Kidney (tissue), 14 donors: ENCODE measurements around the gene MAGOH. TPM values are rescaled to one million over a fixed set of nuclear protein-coding genes. Genes with fewer than 3 reads are reported as not detected.

Experiments used
- DNase-seq, 5 donors: peaks; one replicate each; pipeline ENCODE4 v3.0.0-alpha.2; 2013 to 2020
- FAIRE-seq: peaks from 2 replicates; lab custom pipeline; 2012; peaks lifted over from hg19 to GRCh38; lab: Jason Lieb, UNC
- H3K27ac ChIP-seq, 2 donors: one replicate each; pipeline ENCODE4 v1.7.0; 2013; ENCODE audit warnings: low read depth in 2 of 2, low read length in 2 of 2, inconsistent platforms in 1 of 2
- H3K27me3 ChIP-seq: one replicate; pipeline ENCODE4 v1.7.1; 2013; ENCODE audit warnings: low read length, inconsistent platforms; ENCODE audit not compliant: control insufficient read depth, insufficient read depth
- H3K36me3 ChIP-seq, 3 donors: one replicate each; pipeline versions ENCODE4 v1.7.0 to v1.7.1; 2013; ENCODE audit warnings: low read length in 3 of 3, control low read depth in 1 of 3, inconsistent platforms in 1 of 3; ENCODE audit not compliant: insufficient read depth in 3 of 3, control insufficient read depth in 2 of 3
- H3K4me1 ChIP-seq, 3 donors: one replicate each; pipeline versions ENCODE4 v1.7.0 to v1.7.1; 2013; ENCODE audit warnings: low read length in 3 of 3, inconsistent platforms in 1 of 3, low read depth in 1 of 3; ENCODE audit not compliant: control insufficient read depth in 2 of 3, insufficient read depth in 2 of 3
- H3K4me3 ChIP-seq, 3 donors: one replicate each; pipeline versions ENCODE4 v1.7.0 to v1.8.1; 2013; ENCODE audit warnings: low read length in 3 of 3, control low read depth in 1 of 3, inconsistent platforms in 1 of 3
- H3K9ac ChIP-seq, 3 donors: one replicate each; pipeline versions ENCODE4 v1.7.0 to v1.7.1; 2013; ENCODE audit warnings: low read length in 3 of 3, control low read depth in 1 of 3, inconsistent platforms in 1 of 3
- H3K9me3 ChIP-seq, 3 donors: one replicate each; pipeline versions ENCODE4 v1.7.0 to v1.7.1; 2013; ENCODE audit warnings: low read length in 3 of 3, control low read depth in 1 of 3, inconsistent platforms in 1 of 3; ENCODE audit not compliant: control insufficient read depth in 2 of 3, insufficient read depth in 1 of 3
- intact Hi-C: fragments of 100-400 bp; cut with DNase I; formaldehyde crosslinking; loops from one replicate; pipeline ENCODE4 v1.11.1; 2022
- polyA plus RNA-seq: library from polyadenylated mRNA; stranded (reverse); fragments of 350-450 nt; fragmentation: Illumina TruSeq; extraction: RNeasy Lipid Tissue Mini Kit (QIAGEN cat#74804); gene quantifications from one replicate; pipeline ENCODE4 v1.2.3, GENCODE V29; 2014; ENCODE audit warnings: low read depth, low replicate concordance; ENCODE audit not compliant: insufficient read depth
- total RNA-seq: library from RNA; stranded (reverse); fragmentation: NEBNext Ultra II Directional; extraction: Animal tissue kit (Norgen Biotek cat#: 25700); gene quantifications from one replicate; pipeline ENCODE4 v1.2.1, GENCODE V29; 2021
- TF ChIP-seq, protein P1 (sequence below): IDR thresholded peaks from 3 replicates; pipeline ENCODE4 v1.5.1; 2012; ENCODE audit warnings: mild to moderate bottlenecking, moderate library complexity, borderline replicate concordance; ENCODE audit not compliant: insufficient read depth; ENCODE audit errors: extremely low read depth
- donor health status: control.
- donor health status: control.
- donor health status: control.
- donor health status: control.
- donor health status: control.
- donor health status: DM: yes; HTN: yes; CAD: no.
- donor health status: Normal renal cell carcinoma (clear cell type).

The MAGOH gene
- total and polyA plus RNA-seq, 2 donors from 2014 or later = 39.4 to 64.6 TPM

DNA sequence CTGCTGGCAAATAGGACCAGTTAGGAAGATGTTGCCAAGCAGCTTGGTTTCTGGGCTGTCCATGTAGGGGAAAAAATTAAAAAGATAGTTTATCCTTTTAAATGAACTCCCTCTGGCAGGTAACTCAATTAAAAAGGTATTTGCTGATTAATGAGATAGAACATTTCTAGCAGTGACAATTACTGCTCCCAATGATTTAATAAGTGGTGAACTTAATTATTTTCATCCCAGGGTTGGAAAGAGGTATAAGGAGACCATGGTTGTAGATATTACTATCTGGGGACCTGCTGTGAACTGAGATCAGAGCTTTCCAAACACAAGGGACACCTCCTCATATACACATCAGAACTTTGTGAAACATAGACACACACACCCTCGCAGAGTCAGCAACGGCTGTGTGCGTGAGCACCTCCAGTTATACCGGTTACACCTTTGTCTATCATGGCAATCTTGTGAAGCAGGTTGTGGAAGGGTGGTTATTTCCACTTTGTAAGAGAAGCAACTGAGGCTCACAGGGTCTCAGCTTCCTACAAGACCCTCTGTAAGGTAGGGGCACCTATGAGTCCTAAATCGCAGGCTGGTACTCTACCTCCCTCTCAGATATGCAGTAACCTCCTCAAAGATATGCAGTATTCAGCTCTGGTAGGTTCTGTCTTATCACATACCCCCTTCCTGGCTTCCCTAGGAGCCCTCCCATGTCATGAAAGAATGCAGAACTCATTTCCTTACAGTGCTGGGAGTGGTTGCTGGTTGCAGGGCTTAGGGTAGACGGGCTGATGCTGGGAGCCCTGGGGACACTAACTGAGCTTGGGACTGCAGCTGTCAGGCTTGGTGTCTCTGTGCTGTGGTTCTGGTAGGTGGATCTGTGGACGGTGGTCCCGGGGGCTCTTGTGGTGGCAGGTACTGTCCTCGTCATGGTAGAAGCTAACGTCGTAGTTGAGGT lies 18.5 kb upstream of the MAGOH start:
- Histone ChIP-seq H3K27me3 (no peaks in the 10 kb centered on the region), H3K9me3 (no peaks in the 10 kb centered on the region), H3K36me3 (no peaks in the 10 kb centered on the region), H3K4me1 (no peaks in the 10 kb centered on the region), H3K27ac (no peak overlapping the region), H3K4me3 (no peak overlapping the region), H3K9ac (no peak overlapping the region)
- FAIRE-seq (no peak), DNase-seq (peak in 1 of 5 donors; percentile 20)
- TF ChIP-seq, protein P1, sequence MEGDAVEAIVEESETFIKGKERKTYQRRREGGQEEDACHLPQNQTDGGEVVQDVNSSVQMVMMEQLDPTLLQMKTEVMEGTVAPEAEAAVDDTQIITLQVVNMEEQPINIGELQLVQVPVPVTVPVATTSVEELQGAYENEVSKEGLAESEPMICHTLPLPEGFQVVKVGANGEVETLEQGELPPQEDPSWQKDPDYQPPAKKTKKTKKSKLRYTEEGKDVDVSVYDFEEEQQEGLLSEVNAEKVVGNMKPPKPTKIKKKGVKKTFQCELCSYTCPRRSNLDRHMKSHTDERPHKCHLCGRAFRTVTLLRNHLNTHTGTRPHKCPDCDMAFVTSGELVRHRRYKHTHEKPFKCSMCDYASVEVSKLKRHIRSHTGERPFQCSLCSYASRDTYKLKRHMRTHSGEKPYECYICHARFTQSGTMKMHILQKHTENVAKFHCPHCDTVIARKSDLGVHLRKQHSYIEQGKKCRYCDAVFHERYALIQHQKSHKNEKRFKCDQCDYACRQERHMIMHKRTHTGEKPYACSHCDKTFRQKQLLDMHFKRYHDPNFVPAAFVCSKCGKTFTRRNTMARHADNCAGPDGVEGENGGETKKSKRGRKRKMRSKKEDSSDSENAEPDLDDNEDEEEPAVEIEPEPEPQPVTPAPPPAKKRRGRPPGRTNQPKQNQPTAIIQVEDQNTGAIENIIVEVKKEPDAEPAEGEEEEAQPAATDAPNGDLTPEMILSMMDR = no peak
- intact Hi-C loops = no loop called here

DNA sequence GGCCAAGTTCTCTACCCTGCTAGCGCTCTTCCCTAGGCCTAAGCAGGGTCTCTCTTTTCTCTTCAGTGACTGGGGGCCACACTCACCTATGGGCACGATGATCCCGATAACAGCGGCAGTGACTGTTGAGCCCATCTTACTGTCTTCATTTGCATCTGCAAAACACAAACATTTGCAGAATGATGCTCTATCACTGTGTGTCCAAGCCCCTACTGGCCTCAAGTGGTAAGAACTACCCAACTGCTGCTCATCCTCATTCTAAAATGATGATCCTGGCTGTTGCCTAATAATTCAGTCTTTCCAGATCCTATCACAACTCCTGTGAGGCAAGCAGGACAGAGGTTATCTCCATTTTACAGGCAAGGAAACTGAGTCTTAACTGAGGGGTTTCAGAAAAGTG lies 16.7 kb upstream of the MAGOH start:
- H3K27me3 ChIP-seq = no peaks in the 10 kb centered on the region
- intact Hi-C loops = no loop called here
- no peaks in the 10 kb centered on the region for H3K36me3 ChIP-seq
- FAIRE-seq (no peak), DNase-seq (no peak)
- no peak overlapping the region for H3K9ac ChIP-seq
- H3K27ac ChIP-seq = no peak overlapping the region
- no peaks in the 10 kb centered on the region for H3K9me3 ChIP-seq
- TF ChIP-seq, protein P1 = no peak
- no peaks in the 10 kb centered on the region for H3K4me1 ChIP-seq
- no peak overlapping the region for H3K4me3 ChIP-seq

DNA sequence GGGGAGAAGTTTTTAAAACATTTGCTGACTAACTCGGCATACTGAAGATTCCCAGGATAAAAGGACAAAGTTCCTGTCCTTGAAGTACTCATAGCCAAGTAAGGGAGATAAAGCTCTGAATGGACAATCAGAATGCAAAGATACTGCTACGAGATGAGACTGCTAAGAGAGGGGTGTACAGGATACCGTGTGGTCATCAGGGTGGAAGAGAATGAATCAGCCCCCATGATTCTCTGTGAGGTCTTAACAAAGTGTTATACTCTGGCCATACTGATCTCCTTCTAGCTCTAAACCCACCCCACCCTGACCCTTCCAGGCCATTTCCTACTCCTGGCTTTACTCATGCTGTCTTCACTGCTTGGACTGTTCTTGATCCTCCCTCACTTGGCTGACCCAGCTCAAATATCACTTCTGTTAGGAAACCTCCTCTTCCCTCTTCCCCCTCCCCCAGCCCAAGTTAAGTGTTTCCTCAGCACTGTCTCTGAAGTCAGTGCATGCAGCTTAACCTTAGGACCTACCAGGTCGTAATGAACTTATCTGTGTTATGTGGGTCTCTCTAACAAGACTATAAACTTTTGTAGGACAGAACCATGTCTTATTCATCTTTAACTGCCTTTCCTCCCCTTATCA lies 15.8 kb upstream of the MAGOH start:
- TF ChIP-seq, protein P1 = no peak
- no peaks in the 10 kb centered on the region for H3K36me3 ChIP-seq
- no peak for FAIRE-seq
- H3K9me3 ChIP-seq = no peaks in the 10 kb centered on the region
- H3K27me3 ChIP-seq = no peaks in the 10 kb centered on the region
- peak in 2 of 5 donors; percentile 8 to 15 for DNase-seq
- H3K27ac ChIP-seq = no peak overlapping the region
- no peaks in the 10 kb centered on the region for H3K4me1 ChIP-seq
- no peak overlapping the region for H3K4me3 ChIP-seq
- intact Hi-C loops = no loop called here
- H3K9ac ChIP-seq = no peak overlapping the region
